NCI-H128 (cell line): ENCODE data around the gene C19orf73.
"Not testable (repeated sequence)": the region's sequence is repeated elsewhere in the genome, so short reads cannot be mapped to it uniquely, and the experiment has no call there.

Experiments used
- DNase-seq: peaks from one replicate; lab custom pipeline; 2025; ENCODE audit not compliant: unreplicated experiment; lab: John Stamatoyannopoulos, UW

The C19orf73 gene

GRCh38 chr19:49148784-49149651 is 30.1 kb upstream of the C19orf73 start:
- peak; percentile 83 for DNase-seq

DNA sequence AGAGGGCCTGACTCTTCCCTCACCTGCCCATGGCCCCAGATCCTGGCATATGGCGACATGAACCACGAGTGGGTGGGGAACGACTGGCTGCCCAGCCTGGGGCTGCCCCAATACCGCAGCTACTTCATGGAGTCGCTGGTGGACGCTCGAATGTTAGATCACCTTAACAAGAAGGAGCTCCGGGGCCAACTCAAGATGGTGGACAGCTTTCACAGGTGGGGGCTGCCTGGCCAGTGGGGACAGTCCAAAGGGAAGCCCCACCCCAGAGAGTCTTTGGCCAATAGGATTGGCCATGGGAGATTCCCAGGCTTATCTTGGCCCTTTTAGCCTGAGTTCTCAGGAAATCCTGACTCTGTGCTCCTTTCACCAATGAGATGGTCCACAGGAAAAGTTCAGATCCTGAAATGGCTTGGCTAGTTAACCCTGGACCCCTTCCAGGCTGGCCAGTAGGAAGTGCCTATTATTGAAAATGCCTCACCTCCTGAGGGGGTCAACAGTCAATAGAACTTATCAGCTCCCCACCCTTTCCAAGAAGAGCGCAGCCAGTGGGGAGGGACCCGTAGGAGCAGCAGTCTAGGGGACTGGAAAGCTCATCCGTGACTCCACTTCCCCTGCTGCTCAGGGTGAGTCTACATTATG is 29.2 kb upstream of the C19orf73 start:
- no peak for DNase-seq

GRCh38 chr19:49146408-49146770 is 27.4 kb upstream of the C19orf73 start:
- DNase-seq, result not testable (repeated sequence)

DNA sequence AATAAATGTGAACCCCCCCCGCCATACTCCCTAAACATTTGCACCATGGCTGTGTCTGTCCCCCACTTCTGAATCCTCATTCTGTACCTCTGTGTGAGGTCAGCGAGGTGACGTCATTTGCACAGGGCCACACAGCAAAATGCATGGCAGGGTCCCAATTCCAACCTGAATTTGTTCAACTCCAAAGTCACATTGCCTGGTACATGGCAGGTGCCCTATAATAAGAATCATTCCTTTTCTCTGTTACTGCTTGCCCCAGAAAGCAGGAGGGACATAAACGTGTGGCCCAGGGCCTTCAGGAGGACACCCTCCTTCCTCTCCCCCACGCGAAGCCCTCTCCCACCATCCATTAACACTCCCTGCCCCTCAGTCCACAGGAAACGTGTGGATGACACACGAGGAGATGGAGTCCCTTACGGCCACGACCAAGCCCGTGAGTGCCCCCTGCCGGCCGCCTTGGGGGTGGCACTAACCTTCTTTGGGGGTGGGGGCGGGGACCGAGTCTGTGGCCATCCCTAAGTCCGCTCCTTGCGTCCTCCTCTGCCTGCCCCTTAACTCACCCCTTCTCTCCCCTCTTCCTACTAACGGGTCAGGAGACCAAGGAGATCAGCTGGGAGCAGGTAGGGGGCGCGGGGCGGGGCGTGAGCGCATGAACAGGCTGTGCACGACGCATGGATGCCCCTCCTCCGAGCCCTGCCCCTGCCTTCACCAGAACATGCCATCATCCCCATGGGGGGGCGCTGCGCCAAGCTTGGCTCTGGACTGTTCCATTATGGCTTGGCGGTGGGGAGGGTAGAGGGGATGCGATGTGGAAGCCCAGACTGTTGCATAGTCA is 26.8 kb upstream of the C19orf73 start:
- DNase-seq, result peak; percentile 25

DNA sequence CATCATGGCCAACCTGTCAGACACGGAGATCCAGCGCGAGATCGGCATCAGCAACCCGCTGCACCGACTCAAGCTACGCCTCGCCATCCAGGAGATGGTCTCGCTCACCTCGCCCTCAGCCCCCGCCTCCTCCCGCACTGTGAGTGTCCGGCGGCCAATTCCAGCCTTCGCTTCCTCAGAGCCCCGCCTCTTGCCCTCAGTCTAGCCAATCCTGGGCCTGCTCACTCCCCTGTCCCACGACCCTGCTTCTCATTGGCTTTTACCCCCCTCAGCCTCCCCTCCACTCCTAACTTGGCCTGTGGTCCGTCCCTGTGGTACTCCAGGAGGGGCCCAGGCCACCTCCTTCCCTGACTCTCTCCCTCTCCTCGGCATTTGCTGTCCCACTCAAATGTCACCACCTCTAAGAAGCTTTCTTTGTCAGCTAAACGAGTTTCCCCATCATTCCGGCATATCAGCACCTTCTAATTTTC is 24.0 kb upstream of the C19orf73 start:
- peak; percentile 61 for DNase-seq

- DNase-seq, result no peak
Measured at GRCh38 chr19:49141352-49141751, 22.4 kb upstream of the C19orf73 start.

DNA sequence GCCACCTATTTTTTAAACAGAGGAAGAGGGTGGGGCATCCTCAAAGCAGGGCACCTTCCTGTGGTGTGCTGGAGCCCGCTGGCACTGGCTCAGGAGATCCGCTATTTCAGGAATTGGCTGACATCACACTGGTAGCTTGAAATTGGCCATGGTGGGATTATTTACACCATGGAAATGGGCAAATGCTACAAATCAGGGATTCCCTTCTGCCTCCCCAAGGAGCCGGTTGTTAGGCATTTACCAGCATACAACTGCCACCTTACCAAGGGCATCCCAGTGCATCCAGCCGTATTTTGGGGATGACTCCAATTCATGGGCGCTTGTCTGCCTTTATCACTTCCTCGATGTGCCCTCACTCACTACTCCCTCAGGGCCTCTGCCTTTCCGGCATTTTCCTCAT is 22.0 kb upstream of the C19orf73 start:
- DNase-seq, result no peak

DNA sequence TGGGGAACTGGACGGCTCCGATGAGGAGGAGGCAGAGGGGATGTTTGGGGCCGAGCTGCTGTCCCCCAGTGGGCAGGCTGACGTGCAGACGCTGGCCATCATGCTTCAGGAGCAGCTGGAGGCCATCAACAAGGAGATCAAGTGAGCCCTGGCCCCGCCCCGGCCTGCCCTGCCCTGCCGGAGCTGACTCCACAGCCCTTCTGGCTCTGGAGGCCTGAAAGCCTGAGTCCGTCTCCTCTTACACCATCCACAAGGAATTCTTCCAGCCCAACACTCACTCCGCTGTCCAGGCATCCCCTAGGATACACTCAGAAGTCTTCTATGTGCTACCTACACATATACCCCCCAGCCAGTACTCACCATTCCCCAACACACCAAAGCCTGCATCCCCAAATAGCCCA is 17.8 kb upstream of the C19orf73 start:
- no peak for DNase-seq

GRCh38 chr19:49135686-49136085 is 16.7 kb upstream of the C19orf73 start:
- DNase-seq, result no peak

GRCh38 chr19:49133621-49134454 is 14.9 kb upstream of the C19orf73 start:
- no peak for DNase-seq

GRCh38 chr19:49132974-49133609 is 14.1 kb upstream of the C19orf73 start:
- no peak for DNase-seq

DNA sequence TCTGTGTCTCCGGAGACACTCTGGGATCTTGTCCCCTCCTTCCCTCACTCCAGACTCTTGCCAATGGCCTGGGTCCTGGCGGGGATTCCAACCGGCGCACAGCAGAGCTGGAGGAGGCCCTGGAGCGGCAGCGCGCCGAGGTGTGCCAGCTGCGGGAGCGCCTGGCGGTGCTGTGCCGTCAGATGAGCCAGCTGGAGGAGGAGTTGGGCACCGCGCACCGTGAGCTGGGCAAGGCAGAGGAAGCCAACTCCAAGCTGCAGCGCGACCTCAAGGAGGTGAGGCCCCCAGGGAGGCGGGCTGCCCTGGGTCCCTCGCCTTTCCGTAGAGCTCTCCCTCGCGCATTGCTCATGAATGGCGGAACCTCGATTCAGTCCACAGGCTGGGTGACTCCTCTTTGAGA is 11.4 kb upstream of the C19orf73 start:
- no peak for DNase-seq

DNA sequence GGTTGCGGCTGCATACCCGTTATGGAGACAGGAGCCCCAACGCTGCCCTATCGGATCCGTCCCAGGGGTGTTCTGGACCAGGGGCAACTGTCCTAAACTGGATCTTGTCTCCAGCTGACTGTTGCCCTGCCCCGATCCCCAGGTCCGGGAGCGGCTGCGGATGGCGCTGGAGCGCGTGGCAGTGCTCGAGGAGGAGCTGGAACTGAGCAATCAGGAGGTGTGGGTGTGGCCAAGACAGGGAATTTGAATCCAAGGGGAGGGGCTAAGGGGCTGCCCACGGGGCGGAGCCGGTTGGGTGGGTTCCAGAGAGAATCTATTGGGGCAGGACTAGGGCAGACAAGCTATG is 10.3 kb upstream of the C19orf73 start:
- no peak for DNase-seq

GRCh38 chr19:49128545-49129237 is 9.7 kb upstream of the C19orf73 start:
- no peak for DNase-seq

DNA sequence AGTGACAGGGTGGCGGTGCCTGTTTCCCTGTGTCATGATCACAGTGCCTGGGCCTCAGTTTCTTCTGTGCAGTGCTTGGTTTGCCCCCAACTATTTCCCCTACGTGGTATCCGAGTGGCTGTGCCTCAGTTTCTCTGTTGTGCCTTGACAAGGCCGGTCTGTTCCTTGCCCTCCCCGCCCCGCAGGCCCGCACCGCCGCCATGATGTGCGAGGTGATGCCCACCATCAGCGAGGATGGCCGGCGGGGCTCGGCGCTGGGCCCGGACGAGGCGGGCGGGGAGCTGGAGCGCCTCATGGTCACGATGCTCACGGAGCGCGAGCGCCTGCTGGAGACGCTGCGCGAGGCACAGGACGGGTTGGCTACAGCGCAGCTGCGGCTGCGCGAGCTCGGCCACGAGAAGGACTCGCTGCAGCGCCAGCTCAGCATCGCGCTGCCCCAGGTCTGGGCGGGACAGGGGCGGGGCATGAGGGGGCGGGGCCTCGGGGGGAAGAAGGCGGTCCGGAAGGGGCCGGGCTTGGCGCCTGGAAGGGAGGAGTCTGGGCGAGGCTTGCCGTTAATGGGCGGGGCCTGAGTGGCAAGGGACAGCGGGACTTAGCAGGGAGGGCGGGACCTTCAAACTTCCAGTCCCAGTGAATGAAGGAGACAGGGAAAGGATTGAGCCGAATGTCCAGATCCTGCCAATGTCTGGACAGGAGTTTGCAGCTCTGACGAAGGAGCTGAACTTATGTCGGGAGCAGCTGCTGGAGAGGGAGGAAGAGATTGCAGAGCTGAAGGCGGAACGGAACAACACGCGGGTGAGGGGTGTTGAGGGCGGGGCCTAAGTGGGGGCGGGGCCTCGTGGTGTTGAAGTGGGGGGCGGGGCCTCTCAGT is 9.0 kb upstream of the C19orf73 start:
- peak; percentile 92 for DNase-seq

GRCh38 chr19:49127225-49127624 is 8.3 kb upstream of the C19orf73 start:
- not testable (repeated sequence) for DNase-seq

- DNase-seq, result no peak
Measured at GRCh38 chr19:49126575-49126974, 7.6 kb upstream of the C19orf73 start.

- DNase-seq, result no peak
Measured at GRCh38 chr19:49125025-49125731, 6.2 kb upstream of the C19orf73 start.
